Epithelial cell of alveolus of lung (primary cell): ENCODE results near the gene GZMH. TPM values are rescaled to one million over a fixed set of nuclear protein-coding genes. Genes with fewer than 3 reads are reported as not detected.

Source experiments
- total RNA-seq: library from RNA; depleted of rRNA; stranded (reverse); fragments of >200 nt; gene quantifications from 2 replicates; pipeline ENCODE4 v1.2.1, GENCODE V29; 2015

Gene GZMH
- not detected in 2 replicates for total RNA-seq

GRCh38 chr14:24609655-24610344 is at the start of gene GZMH:
GZMH (minus strand) TSS chr14:24609685; CDS start chr14:24609613, 72 bp downstream.

GRCh38 chr14:24634158-24634557 is 24.7 kb upstream of the GZMH start, which contains the start of gene GZMB:
GZMB (minus strand) TSS chr14:24634190; CDS start chr14:24634160, 30 bp downstream.

GRCh38 chr14:24576182-24576581 is 33.3 kb downstream of the GZMH start, which contains the start of gene CTSG:
CTSG (minus strand) TSS chr14:24576250; CDS start chr14:24576223, 27 bp downstream.

Other genes with a start within 250 kb of the GZMH start
- 36.1 and 111 TPM in 2 replicates for gene NFATC4, start 241.5 kb downstream of the GZMH start, total RNA-seq
- 9.7 and 33.2 TPM in 2 replicates for gene NYNRIN, start 210.7 kb downstream of the GZMH start, total RNA-seq
- 1.6 and 5.3 TPM in 2 replicates for gene CBLN3, start 180.0 kb downstream of the GZMH start, total RNA-seq
- gene KHNYN, start 179.7 kb downstream of the GZMH start, total RNA-seq = 33.4 TPM in 2 replicates
- 17.5 and 25.7 TPM in 2 replicates for gene SDR39U1, start 166.9 kb downstream of the GZMH start, total RNA-seq
- gene CMA1, start 101.4 kb downstream of the GZMH start, total RNA-seq = not detected in 2 replicates
- gene CTSG, start 33.4 kb downstream of the GZMH start, total RNA-seq = not detected in 2 replicates
- not detected in 2 replicates for gene GZMB, start 24.5 kb upstream of the GZMH start, total RNA-seq